HG02610 (cell line): ENCODE data around the gene ELOVL6.
"Not testable (repeated sequence)": the region's sequence is repeated elsewhere in the genome, so short reads cannot be mapped to it uniquely, and the experiment has no call there.

Source experiments
- ATAC-seq: cut with Tn5 transposase; IDR thresholded peaks from one replicate; pipeline ENCODE4 v1.9.1; 2021; ENCODE audit warnings: mild to moderate bottlenecking, moderate library complexity; ENCODE audit not compliant: unreplicated experiment

The ELOVL6 gene

GRCh38 chr4:110198435-110199416 lies at the start of gene ELOVL6:
Gene ELOVL6 (minus strand): TSS chr4:110198615. CDS start chr4:110198335, 280 bp downstream.
- no peak for ATAC-seq

GRCh38 chr4:110248100-110248499 lies 49.7 kb upstream of the ELOVL6 start:
- ATAC-seq, result no peak

DNA sequence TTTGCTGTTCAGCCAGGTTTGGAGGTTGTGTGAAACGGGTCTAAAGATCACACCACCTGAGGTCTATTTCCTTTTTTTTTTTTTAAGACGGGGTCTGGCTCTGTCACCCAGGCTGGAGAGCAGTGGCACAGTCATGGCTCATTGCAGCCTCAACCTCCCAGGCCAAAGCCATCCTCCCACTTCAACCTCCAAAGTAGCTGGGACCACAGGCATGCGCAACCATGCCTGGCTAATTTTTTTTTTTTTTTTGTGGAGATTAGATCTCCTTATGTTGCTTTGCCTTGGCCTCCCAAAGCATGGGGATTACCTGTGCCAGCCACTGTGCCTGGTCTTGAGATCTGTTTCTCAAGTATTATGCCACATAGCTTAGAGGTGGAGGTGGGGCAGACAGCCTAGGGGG lies 49.2 kb upstream of the ELOVL6 start:
- no peak for ATAC-seq

GRCh38 chr4:110245577-110245976 lies 47.2 kb upstream of the ELOVL6 start:
- ATAC-seq, result no peak

DNA sequence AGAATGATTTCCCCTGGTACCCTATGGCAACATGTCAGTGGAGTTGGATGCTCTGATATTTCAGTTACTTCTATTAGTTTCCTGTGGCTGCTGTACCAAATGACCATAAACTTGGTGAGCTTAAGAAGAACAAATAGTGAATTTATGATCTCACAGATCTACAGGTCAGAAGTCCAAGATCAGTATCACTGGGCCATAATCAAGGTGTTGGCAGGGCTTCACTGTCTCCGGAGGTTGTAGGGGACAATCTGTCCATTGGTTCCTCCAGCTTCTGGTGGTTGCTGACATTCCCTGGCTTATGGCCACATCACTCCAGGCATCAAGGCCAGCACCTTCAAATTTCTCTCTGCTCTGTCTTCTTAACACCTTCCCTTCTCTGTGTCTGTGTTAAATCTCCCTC lies 37.9 kb upstream of the ELOVL6 start:
- ATAC-seq, result no peak

DNA sequence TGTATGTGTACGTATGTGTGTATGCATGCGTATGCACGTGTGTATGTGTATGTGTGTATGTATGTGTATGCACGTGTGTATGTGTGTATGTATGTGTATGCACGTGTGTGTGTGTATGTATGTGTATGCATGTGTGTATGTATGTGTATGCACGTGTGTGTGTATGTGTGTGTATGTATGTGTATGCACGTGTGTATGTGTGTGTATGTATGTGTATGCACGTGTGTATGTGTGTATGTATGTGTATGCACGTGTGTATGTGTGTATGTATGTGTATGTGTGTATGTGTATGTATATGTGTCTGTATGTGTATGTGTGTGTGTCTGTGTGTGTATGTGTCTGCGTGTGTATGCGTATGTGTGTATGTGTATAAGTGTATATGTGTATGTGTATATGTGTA lies 35.2 kb upstream of the ELOVL6 start:
- not testable (repeated sequence) for ATAC-seq

DNA sequence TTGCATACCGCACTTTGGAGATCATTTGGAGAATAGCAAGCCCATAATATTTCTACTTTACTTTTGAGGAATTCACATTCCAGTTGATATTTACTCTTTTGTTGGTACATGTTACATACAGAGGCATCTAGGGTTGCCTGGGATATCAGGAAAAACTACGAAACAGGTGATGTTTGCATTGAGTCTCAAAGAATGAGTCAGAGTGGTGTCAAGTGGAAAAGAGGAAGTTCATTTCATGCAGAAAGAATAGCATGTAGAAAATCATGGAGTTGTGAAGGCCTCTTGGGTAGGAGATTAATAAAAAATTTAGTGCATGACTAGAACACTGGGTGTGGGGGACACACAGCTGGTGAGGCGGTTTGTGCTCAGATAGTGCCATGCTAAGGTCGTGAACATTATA lies 33.5 kb upstream of the ELOVL6 start:
- ATAC-seq, result peak; percentile 78

DNA sequence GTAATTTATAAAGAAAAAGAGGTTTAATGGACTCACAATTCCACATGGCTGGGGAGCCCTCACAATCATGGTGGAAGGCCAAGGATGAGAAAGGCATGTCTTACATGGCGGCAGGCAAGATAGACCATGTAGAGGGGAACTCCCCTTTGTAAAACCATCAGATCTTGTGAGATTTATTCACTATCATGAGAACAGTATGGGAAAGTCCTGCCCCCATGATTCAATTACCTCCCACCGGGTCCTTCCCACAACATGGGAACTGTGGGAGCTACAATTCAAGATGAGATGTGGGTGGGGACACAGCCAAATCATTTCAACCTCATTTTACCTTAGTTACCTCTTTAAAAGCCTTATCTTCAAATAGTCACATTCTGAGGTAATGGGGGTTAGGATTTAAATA lies 30.9 kb upstream of the ELOVL6 start:
- no peak for ATAC-seq

- ATAC-seq, result no peak
Observed at GRCh38 chr4:110224812-110225211, 26.4 kb upstream of the ELOVL6 start.

DNA sequence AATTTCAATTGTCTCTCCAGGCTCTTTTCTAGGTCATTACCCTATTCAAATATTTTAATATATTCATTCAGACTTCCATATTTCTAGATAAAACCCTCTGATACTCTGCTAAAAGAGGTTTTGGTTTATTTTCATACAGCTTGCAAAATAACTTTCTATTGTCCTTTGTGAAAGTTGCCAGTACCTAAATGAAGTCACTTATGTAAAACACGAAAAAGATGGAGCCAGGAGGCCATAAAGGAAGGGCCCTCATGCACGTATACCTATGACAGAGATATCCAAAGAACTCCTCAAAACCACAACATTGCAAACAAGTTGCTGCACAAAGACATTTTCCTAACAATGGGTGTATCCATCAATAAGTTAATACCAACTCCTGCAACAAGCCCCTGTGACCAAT lies 25.7 kb upstream of the ELOVL6 start:
- ATAC-seq, result no peak

- not testable (repeated sequence) for ATAC-seq
Observed at GRCh38 chr4:110218935-110219334, 20.5 kb upstream of the ELOVL6 start.

- ATAC-seq, result not testable (repeated sequence)
Observed at GRCh38 chr4:110217181-110217580, 18.8 kb upstream of the ELOVL6 start.

DNA sequence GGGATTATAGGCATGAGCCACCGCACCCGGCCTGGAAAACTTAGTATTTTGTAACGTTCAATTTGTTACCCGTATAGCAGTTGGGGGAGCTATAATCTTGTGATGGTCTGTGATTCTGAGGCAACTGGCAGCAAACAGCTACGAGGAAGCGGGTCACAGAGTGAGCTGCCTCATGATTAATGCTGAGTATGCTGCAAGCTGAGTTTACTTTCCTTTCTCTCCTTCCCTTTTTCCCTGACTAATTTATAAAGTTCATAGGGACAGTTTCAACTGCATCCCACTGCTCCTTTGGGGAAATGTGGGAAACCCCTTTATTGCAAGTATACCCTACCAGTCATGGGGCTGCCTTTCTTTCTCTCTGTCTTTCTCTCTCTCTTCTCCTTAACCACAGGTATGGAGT lies 17.7 kb upstream of the ELOVL6 start:
- no peak for ATAC-seq

- no peak for ATAC-seq
Observed at GRCh38 chr4:110211770-110212061, 13.3 kb upstream of the ELOVL6 start.

DNA sequence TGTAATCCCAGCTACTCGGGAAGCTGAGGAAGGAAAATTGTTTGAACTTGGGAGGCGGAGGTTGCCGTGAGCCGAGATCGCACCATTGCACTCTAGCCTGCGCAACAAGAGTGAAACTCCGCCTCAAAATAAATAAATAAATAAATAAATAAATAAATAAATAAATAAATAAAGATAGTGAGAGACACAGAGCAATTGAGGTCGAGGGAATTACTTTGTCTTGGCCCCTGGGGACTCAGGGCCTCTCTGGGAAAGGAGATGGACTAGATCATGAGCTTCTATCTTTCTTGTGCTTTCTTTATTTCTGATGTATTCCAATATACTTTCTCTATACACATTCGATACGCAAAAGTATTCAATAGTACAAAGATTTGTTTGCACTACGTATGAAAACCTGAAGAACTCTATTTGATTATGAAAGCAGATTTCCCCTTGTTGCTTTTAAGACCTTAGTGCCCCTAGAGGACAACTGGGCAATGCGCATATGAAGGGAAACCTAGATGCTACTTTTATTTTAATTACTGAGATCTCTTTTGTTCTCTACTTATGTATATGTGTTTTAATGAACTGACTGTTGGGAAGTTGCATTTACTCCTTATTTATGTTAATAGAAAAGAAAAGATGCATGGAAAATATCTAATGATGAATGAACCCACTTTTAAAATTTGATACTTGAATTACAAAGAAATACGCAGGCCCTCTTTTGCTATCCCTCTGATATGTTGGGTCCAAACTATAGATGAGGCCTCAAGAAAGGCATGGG lies 12.8 kb upstream of the ELOVL6 start:
- peak; percentile 92 for ATAC-seq

GRCh38 chr4:110208419-110208818 lies 10.0 kb upstream of the ELOVL6 start:
- no peak for ATAC-seq

GRCh38 chr4:110207233-110207632 lies 8.8 kb upstream of the ELOVL6 start:
- no peak for ATAC-seq

- no peak for ATAC-seq
Observed at GRCh38 chr4:110202024-110202423, 3.6 kb upstream of the ELOVL6 start.

- no peak for ATAC-seq
Observed at GRCh38 chr4:110201502-110201901, 3.1 kb upstream of the ELOVL6 start.

GRCh38 chr4:110200689-110201088 lies 2.3 kb upstream of the ELOVL6 start:
- no peak for ATAC-seq

- ATAC-seq, result no peak
Observed at GRCh38 chr4:110198049-110198434, 373 bp downstream of the ELOVL6 start.

DNA sequence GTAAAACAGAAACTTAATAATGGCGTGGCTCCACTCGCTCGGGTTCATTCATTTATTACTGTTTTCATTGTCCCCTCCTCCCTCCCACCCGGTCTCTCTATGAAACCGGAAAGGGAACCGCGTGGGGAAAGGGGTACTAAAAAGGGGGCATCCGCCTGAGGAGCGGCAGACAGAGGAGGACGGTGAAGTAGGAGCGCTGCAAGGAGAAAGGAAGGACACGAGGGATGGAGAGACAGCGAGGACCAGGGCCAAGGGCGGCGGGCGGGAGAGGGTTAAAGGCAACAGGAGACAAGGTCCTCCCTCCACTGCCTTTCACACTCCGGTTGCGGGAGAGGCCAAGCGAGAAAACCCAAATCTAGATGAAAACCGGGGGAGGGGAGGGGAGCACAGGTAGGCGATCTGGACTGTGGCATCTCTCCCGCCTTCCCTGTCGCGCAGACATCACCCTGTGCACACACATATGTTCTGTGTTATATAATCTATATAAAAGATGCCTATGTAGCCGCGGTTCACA lies 829 bp downstream of the ELOVL6 start:
- peak; percentile 11 for ATAC-seq
